ENCODE data around the gene CNTNAP5.

GRCh38 chr2:124380221-124380749, 355.2 kb downstream of the CNTNAP5 start:
- TF ChIP-seq CTCF (IDR thresholded peaks at IDR 0.05): no peak
- no peak for TF ChIP-seq ZFX (IDR thresholded peaks at IDR 0.05; ENCODE audit: borderline replicate concordance)
